ENCODE measurements around the gene RPL35A. TPM values are rescaled to one million over a fixed set of nuclear protein-coding genes. Genes with fewer than 3 reads are reported as not detected.
"Not testable (repeated sequence)": the region's sequence is repeated elsewhere in the genome, so short reads cannot be mapped to it uniquely, and the experiment has no call there.

Gene RPL35A
- total and polyA plus RNA-seq, 2 of the 8 experiments (the other 6 are each of a cell fraction or from before 2014, with no cell fraction given), result 695 to 1,393 TPM

GRCh38 chr3:197967337-197967989 lies 17.5 kb downstream of the RPL35A start:
- CTCF ChIA-PET (ENCODE audit: partially characterized antibody), result not testable (repeated sequence)
- POLR2A ChIA-PET (ENCODE audit: partially characterized antibody), result interaction anchor here (0.6 to 1.2 kb wide), 2 partner anchors 9 to 368 kb away, joined by 3 read pairs; no protein-coding TSS in a partner anchor

More at GRCh38 chr3:197967337-197967989, 17.5 kb downstream of the RPL35A start:
- H3K14ac ChIP-seq (ENCODE audit: insufficient read length); H3K4me1 ChIP-seq (replicated peaks in 1 of 4; ENCODE audit: control insufficient read depth in 3 of 4, insufficient read depth in 4 of 4, low read length in 3 of 4); H3K79me2 ChIP-seq (ENCODE audit: control insufficient read depth in 1 of 2, insufficient read depth in 2 of 2, low read length in 2 of 2); H3K4ac ChIP-seq (replicated peaks; ENCODE audit: insufficient read length, low read depth, low read length); H3K27me3 ChIP-seq (replicated peaks in 1 of 4; ENCODE audit: control insufficient read depth in 3 of 4, extremely low read depth in 1 of 4, insufficient read depth in 3 of 4, low read length in 3 of 4); H4K8ac ChIP-seq (ENCODE audit: extremely low read depth, insufficient read depth, low read length); H3K4me2 ChIP-seq (ENCODE audit: insufficient read depth in 1 of 2, low read depth in 2 of 2, low read length in 2 of 2); H4K91ac ChIP-seq (replicated peaks; ENCODE audit: insufficient read length, low read length); H3K9me3 ChIP-seq (ENCODE audit: insufficient read depth in 2 of 2, low read depth in 1 of 2, low read length in 1 of 2); H4K20me1 ChIP-seq (replicated peaks in 1 of 2; ENCODE audit: control insufficient read depth in 1 of 2, insufficient read depth in 2 of 2, low read length in 2 of 2); DNase-seq (ENCODE audit: low read depth in 1 of 2, low spot score in 2 of 2); H3K27ac ChIP-seq (ENCODE audit: low read depth, low read length); H2BK15ac ChIP-seq (ENCODE audit: low read length); H2BK20ac ChIP-seq (ENCODE audit: low read length); H3K18ac ChIP-seq (ENCODE audit: extremely low read depth, low read length); H3K36me3 ChIP-seq (ENCODE audit: control insufficient read depth in 2 of 4, insufficient read depth in 4 of 4, low read length in 3 of 4); H3K79me1 ChIP-seq (ENCODE audit: low read depth, low read length); H2BK120ac ChIP-seq (replicated peaks; ENCODE audit: low read depth, low read length); FAIRE-seq; H3K56ac ChIP-seq (replicated peaks; ENCODE audit: insufficient read length, low read depth, low read length); H3K23me2 ChIP-seq (ENCODE audit: low read depth, low read length); H2AK5ac ChIP-seq (ENCODE audit: low read depth, low read length); H2BK12ac ChIP-seq (ENCODE audit: low read depth, low read length); H3K9ac ChIP-seq (replicated peaks in 1 of 4; ENCODE audit: extremely low read depth in 1 of 4, low read depth in 3 of 4, low read length in 3 of 4); H3K23ac ChIP-seq (ENCODE audit: insufficient read length); H2AFZ ChIP-seq (ENCODE audit: low read length); H3K4me3 ChIP-seq (ENCODE audit: extremely low read depth in 1 of 4, insufficient read depth in 2 of 4, low read depth in 3 of 4, low read length in 4 of 4); H4K5ac ChIP-seq (ENCODE audit: insufficient read length, low read depth, low read length); H2BK5ac ChIP-seq (ENCODE audit: low read depth, low read length): not testable (repeated sequence)
- peak in 1 of 2 experiments; percentile 79; a peak in 1 of 3 replicates for TF ChIP-seq EP300 (IDR thresholded peaks at IDR 0.05; ENCODE audit: borderline replicate concordance in 1 of 2, low read depth in 2 of 2, low read length in 2 of 2)
- WGBS, 2 experiments (ENCODE audit: extremely low coverage in 1 of 2, insufficient coverage in 1 of 2, insufficient read length in 1 of 2, insufficient replicate concordance in 2 of 2, low coverage in 1 of 2, low lambda C conversion rate in 2 of 2, missing lambda C conversion rate in 1 of 2), result 95% methylated on average over 8 of the region's 8 CpGs; no CpG with 5 or more reads in 1 of the 2 experiments
